ENCODE data around the gene WBP2. TPM values are rescaled to one million over a fixed set of nuclear protein-coding genes. Genes with fewer than 3 reads are reported as not detected.

Gene WBP2
- total RNA-seq, 1 donor = 26.8 TPM

DNA sequence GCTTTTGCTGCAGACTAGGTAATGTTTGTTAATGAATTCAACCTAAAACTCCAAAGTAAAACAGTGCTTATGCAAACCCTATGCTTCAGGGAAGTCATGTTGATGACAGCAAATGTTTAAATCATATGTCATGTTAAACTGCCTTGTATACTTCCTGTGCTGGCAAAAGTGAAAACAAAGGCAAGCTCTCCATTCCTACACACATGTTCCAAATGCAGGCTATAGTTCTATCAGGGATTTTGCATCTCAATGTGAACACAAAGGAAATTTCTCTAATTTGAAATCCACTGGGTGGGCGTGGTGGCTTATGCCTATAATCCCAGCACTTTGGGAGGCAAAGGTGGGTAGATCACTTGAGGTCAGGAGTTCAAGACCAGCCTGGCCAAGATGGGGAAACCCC, 51.3 kb downstream of the WBP2 start:
- TF ChIP-seq, protein P1, sequence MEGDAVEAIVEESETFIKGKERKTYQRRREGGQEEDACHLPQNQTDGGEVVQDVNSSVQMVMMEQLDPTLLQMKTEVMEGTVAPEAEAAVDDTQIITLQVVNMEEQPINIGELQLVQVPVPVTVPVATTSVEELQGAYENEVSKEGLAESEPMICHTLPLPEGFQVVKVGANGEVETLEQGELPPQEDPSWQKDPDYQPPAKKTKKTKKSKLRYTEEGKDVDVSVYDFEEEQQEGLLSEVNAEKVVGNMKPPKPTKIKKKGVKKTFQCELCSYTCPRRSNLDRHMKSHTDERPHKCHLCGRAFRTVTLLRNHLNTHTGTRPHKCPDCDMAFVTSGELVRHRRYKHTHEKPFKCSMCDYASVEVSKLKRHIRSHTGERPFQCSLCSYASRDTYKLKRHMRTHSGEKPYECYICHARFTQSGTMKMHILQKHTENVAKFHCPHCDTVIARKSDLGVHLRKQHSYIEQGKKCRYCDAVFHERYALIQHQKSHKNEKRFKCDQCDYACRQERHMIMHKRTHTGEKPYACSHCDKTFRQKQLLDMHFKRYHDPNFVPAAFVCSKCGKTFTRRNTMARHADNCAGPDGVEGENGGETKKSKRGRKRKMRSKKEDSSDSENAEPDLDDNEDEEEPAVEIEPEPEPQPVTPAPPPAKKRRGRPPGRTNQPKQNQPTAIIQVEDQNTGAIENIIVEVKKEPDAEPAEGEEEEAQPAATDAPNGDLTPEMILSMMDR (IDR thresholded peaks at IDR 0.05; ENCODE audit: insufficient read depth, low read depth, low read length) = no peak
- DNase-seq (ENCODE audit: low read depth) = no peak
- no peak overlapping the region for H3K4me3 ChIP-seq (ENCODE audit: low read depth, low read length)

DNA sequence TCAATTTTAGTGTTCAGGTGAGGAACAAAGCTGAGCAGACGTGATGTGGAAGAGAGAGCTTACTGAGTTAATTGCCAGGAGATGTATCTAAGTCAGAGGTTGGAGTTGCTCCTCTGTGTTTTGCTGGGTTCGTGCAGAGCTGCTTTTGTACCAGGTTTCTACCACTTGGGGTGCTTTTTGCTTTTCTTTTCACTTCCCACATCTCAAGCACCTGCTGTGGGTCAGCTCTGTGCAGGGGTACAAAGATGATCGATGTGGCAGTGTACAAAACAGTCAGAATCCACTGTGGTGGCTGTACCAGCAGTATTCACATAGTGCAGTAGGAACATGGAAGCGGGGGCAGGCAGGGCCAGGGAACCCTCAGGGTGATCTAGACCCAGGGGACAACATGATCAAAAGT, 55.7 kb downstream of the WBP2 start:
- no peak for DNase-seq (ENCODE audit: low read depth)
- TF ChIP-seq, protein P1 (IDR thresholded peaks at IDR 0.05; ENCODE audit: insufficient read depth, low read depth, low read length) = no peak
- no peak overlapping the region for H3K4me3 ChIP-seq (ENCODE audit: low read depth, low read length)

DNA sequence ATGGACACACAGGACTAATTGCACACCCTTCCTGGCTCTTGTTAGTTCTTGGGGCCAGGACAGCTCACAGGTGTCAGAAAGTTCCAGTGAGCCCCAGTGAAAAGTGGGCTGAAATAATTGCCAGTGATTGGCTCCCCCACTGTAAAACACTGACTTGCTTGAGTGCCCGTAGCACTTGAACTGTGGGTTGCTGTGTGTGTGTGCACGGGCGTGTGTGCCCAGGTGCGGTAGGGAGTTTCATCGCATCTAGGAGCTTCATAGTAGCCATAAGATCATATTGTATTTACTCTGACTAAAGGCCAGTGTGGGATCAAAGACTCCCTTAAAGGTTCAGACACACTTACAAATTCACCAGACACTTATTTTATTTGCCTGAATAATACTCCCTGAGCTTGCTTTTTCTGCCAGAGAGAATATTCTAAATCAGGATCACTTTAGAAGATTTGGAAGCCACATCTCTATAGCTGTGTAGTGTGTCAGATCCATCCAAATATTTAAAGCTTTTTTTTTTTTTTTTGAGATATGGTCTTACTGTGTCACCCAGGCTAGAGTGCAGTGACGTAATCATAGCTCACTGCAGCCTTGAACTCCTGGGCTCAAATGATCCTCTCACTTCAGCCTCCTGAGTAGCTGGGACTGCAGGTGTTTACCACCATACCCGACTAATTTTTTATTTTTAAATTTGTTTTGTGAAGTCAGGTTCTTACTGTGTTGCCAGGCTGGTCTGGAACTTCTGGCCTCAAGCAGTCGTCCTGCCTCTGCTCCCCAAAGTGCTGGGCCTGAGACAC, 59.1 kb downstream of the WBP2 start:
- TF ChIP-seq, protein P1 (IDR thresholded peaks at IDR 0.05; ENCODE audit: insufficient read depth, low read depth, low read length) = no peak
- no peak overlapping the region for H3K4me3 ChIP-seq (ENCODE audit: low read depth, low read length)
- DNase-seq (ENCODE audit: low read depth) = no peak

Other genes with a start within 250 kb of the WBP2 start
- gene SMIM5, start 221.9 kb downstream of the WBP2 start, total RNA-seq = under 0.01 TPM in 1 of 2 replicates, not detected in the other
- gene RECQL5, start 188.2 kb downstream of the WBP2 start, total RNA-seq = 19.6 and 20.7 TPM in 2 replicates
- gene SAP30BP, start 188.0 kb downstream of the WBP2 start, total RNA-seq = 58.9 and 60.0 TPM in 2 replicates
- 0.32 and 1.3 TPM in 2 replicates for gene ITGB4, start 133.9 kb downstream of the WBP2 start, total RNA-seq
- gene GALK1, start 90.1 kb downstream of the WBP2 start, total RNA-seq = 36.7 and 49.3 TPM in 2 replicates
- gene UNK, start 70.5 kb downstream of the WBP2 start, total RNA-seq = 19.9 and 23.5 TPM in 2 replicates
- gene UNC13D, start 10.9 kb downstream of the WBP2 start, total RNA-seq = 0.86 and 1.6 TPM in 2 replicates
- gene TRIM47, start 23.2 kb upstream of the WBP2 start, total RNA-seq = 13.5 and 15.1 TPM in 2 replicates
- gene TRIM65, start 41.6 kb upstream of the WBP2 start, total RNA-seq = 21.9 and 22.5 TPM in 2 replicates
- 33.7 and 45.1 TPM in 2 replicates for gene MRPL38, start 49.5 kb upstream of the WBP2 start, total RNA-seq
- 15.5 and 16.0 TPM in 2 replicates for gene FBF1, start 85.7 kb upstream of the WBP2 start, total RNA-seq
- gene ACOX1, start 123.8 kb upstream of the WBP2 start, total RNA-seq = 64.4 and 79.9 TPM in 2 replicates
- gene TEN1, start 123.9 kb upstream of the WBP2 start, total RNA-seq = 16.8 and 24.2 TPM in 2 replicates
- 0.64 and 2.2 TPM in 2 replicates for gene CDK3, start 145.5 kb upstream of the WBP2 start, total RNA-seq
- under 0.01 and 0.43 TPM in 2 replicates for gene EVPL, start 172.0 kb upstream of the WBP2 start, total RNA-seq
- 28.3 and 42.3 TPM in 2 replicates for gene SRP68, start 217.2 kb upstream of the WBP2 start, total RNA-seq
- gene GALR2, start 219.4 kb upstream of the WBP2 start, total RNA-seq = under 0.01 TPM in 1 of 2 replicates, not detected in the other
- gene ZACN, start 223.8 kb upstream of the WBP2 start, total RNA-seq = not detected in 2 replicates
- gene EXOC7, start 248.5 kb upstream of the WBP2 start, total RNA-seq = 93.1 and 98.4 TPM in 2 replicates

Measured in fibroblast of villous mesenchyme (primary cell).